ENCODE data around the gene DUS2. TPM values are rescaled to one million over a fixed set of nuclear protein-coding genes. Genes with fewer than 3 reads are reported as not detected.

Gene DUS2
- total and polyA plus RNA-seq, 9 donors = 4.8 to 15.7 (median 8.5) TPM

DNA sequence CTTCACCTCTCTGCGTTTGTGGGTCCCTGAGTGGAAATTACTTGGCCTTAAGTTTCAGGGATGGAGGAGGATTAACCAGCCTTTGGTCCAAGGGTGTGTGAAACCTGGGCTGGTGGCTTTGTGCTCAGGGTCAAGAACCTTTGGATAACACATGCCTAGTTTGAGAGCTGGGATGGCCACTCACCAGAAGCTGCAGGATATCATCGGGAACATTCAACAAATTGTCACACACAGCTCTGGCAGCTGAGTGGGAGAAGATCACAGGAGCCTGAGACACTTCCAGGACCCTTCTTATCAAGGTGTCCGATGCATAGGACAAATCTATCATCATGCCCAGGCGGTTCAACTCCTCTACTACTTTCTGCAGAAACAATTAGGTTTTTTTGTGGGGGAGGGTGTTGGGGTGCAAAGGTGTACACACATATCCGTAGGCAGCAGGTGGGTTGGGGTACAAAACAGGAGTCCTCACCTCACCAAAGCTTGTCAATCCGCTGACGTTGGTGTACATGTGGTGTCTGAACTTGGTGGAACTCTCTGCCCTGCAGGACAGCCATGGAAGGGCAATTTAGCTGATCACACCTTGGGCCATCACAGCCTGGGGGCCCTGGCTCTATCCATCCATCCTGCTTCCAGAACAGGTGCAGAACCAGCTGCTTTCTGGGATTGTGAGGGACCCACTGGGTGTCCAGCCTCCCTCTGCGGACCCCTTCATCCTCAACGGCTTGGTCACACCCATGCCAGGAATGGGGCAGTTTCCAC, 45.4 kb upstream of the DUS2 start:
- no peak for DNase-seq
- intact Hi-C loops (cut with DNase I) = no loop called here
- Histone ChIP-seq H3K36me3 (no peaks in the 10 kb centered on the region), H3K27me3 (no peaks in the 10 kb centered on the region), H3K27ac (no peak overlapping the region), H3K4me1 (ENCODE audit: insufficient read depth) (no peaks in the 10 kb centered on the region), H3K9me3 (no peaks in the 10 kb centered on the region), H3K4me3 (no peak overlapping the region)
- 77 to 80% (median 79%) methylated on average over 9 of the region's 9 CpGs for WGBS, 3 donors
- TF ChIP-seq POLR2A (IDR thresholded peaks at IDR 0.05) (no peak), EP300 (IDR thresholded peaks at IDR 0.05) (no peak), CTCF (IDR thresholded peaks at IDR 0.05) (no peak)

DNA sequence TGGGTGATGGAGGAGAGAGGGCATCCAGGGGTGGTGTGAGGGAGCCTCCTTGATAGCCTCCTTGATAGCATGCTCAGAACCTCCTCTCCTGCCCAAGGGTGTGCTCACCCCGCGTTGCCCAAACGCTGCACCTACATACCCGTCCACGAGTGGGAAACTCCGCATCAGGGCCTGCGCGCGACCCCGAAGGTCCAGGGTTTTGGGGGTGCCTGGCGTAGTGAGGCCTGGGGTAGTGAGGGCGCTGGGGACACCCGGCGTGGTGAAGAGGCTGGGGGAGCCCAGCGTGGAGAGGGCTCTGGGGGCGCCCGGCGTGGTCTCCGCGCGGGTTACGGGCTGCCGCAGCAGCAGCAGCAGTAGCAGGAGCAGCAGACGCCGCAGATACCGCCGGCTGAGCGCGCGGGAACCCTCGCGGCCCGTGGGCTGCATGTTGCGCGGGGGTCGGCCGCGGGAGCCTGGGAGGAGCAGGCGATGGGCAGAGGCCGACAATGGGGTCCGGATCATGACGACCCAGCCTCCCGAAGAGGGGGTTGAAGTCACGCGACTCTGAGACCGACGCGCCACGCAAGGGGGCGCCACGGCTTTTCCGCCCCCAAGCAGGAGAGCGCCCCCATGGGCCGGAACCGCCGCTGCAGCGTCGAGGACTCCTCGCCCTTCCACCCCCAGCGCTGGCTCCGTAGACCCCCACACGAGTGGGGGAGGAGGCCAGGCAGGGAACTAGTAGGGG, 43.0 kb upstream of the DUS2 start, which contains the start of gene DPEP3:
TSS of gene DPEP3 (minus strand) at position 545 of the 724 bp plus-strand sequence. CDS start at position 426, 119 bp downstream.
- no peaks in the 10 kb centered on the region for H3K4me1 ChIP-seq (ENCODE audit: insufficient read depth)
- H3K9me3 ChIP-seq = no peaks in the 10 kb centered on the region
- no peak within 1 kb of the TSS for H3K4me3 ChIP-seq
- DNase-seq = no peak
- TF ChIP-seq EP300 (IDR thresholded peaks at IDR 0.05) (no peak), POLR2A (IDR thresholded peaks at IDR 0.05) (no peak), CTCF (IDR thresholded peaks at IDR 0.05) (no peak)
- 52 to 67% (median 62%) methylated on average over 41 to 62 of the region's 62 CpGs for WGBS, 3 donors
- H3K36me3 ChIP-seq = no peaks in the 10 kb centered on the region
- no peak within 1 kb of the TSS for H3K27ac ChIP-seq
- H3K27me3 ChIP-seq = no peaks in the 10 kb centered on the region
- intact Hi-C loops (cut with DNase I) = no loop called here

DNA sequence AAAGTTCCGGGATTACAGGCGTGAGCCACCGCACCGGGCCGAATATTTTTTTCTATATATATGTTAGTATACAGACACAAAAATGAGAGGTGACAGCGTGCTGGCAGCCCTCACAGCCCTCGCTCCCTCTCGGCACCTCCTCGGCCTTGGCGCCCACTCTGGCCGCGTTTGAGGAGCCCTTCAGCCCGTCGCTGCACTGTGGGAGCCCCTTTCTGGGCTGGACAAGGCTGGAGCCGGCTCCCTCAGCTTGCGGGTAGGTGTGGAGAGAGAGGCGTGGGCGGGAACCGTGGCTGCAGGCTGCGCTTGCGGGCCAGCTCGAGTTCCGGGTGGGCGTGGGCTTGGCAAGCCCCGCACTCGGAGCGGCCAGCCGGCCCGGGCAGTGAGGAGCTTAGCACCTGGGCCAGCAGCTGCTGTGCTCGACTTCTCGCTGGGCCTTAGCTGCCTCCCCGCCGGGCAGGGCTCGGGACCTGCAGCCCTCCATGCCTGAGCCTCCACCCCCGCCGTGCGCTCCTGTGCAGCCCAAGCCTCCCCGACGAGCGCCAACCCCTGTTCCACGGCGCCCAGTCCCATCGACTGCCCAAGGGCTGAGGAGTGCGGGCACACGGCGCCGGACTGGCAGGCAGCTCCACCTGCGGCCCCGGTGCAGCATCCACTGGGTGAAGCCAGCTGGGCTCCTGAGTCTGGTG, 40.9 kb upstream of the DUS2 start:
- no peaks in the 10 kb centered on the region for H3K4me1 ChIP-seq (ENCODE audit: insufficient read depth)
- no peak overlapping the region for H3K27ac ChIP-seq
- DNase-seq = no peak
- H3K9me3 ChIP-seq = no peaks in the 10 kb centered on the region
- H3K4me3 ChIP-seq = no peak overlapping the region
- TF ChIP-seq CTCF (IDR thresholded peaks at IDR 0.05) (no peak), POLR2A (IDR thresholded peaks at IDR 0.05) (no peak), EP300 (IDR thresholded peaks at IDR 0.05) (no peak)
- WGBS, 3 donors = 91 to 93% (median 93%) methylated on average over 43 to 49 of the region's 49 CpGs
- no peaks in the 10 kb centered on the region for H3K36me3 ChIP-seq
- no peaks in the 10 kb centered on the region for H3K27me3 ChIP-seq
- intact Hi-C loops (cut with DNase I) = no loop called here

- Histone ChIP-seq H3K27me3 (no peaks in the 10 kb centered on the region), H3K36me3 (no peaks in the 10 kb centered on the region), H3K4me3 (no peak overlapping the region), H3K4me1 (ENCODE audit: insufficient read depth) (no peaks in the 10 kb centered on the region), H3K27ac (no peak overlapping the region), H3K9me3 (no peaks in the 10 kb centered on the region)
- WGBS, 3 donors = 85 to 89% (median 87%) methylated on average over 5 of the region's 5 CpGs
- intact Hi-C loops (cut with DNase I) = no loop called here
- DNase-seq = no peak
- TF ChIP-seq CTCF (IDR thresholded peaks at IDR 0.05) = no peak
- TF ChIP-seq EP300 (IDR thresholded peaks at IDR 0.05) = no peak
- TF ChIP-seq POLR2A (IDR thresholded peaks at IDR 0.05) = no peak
Observed at GRCh38 chr16:67986949-67987348, 36.1 kb upstream of the DUS2 start.

Measured in ovary (tissue), 9 donors.